ENCODE measurements around the gene SPEG.

The SPEG gene

GRCh38 chr2:219515874-219516629, 81.4 kb downstream of the SPEG start:
- no peak for DNase-seq

DNA sequence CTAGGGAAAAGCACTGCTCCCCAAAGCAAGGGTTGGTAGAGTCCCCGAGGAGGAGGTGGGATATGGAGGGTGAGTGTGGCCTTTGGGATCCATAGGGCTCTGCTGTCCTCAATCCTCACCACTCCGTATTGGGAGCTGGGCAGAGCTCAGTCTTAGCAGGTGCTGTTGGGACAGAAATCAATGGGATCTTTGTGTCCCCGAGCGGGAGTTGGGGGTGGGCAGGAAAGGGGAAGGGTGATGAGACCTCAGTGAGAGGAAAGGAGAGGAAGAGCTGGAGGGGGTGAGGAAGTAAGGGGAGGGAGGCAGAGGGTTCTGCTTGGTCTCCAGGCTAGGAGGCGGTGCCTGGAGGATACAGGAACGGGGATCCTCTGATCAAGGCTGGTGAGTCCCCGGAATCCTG, 82.2 kb downstream of the SPEG start:
- DNase-seq = no peak

DNA sequence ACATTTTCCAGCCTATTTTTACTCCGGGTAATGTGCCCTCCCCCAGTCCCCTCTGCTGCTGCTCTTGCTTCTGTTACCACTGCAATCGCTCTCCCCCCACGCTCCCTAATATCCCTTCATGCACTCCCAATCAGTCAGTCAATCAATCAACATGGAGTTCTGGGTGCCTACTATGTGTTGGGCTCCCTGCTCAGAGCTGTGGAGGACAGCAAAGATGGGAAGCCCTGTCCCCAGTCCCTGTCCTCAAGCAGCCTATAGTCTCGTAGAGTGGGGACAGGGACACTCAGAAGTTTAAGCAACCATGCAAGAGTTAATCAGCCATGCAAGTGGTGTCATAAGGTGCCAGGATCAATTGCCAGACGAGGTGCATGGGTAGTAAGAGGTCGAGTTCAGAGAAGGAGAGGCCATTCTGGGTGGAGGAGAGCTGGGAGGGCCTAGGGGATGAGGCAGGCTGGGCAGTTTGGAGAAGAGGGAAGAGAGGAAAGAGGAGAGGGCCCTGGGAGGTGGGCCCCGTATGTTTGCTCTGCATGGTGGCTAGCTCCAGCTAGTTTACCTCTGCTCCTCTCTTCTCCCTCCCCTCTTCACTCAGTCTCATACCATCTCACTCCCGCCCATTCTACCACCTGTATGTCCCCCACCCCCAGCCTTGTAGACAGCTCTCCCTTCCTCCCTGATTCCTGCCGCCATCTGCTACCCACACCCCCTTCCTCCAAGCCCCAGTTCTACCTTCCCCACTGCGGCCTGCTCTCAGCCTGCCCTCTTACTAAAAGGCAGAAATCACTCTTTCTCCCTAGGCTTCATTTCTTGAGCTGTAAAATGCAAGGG, 83.5 kb downstream of the SPEG start:
- no peak for DNase-seq

DNA sequence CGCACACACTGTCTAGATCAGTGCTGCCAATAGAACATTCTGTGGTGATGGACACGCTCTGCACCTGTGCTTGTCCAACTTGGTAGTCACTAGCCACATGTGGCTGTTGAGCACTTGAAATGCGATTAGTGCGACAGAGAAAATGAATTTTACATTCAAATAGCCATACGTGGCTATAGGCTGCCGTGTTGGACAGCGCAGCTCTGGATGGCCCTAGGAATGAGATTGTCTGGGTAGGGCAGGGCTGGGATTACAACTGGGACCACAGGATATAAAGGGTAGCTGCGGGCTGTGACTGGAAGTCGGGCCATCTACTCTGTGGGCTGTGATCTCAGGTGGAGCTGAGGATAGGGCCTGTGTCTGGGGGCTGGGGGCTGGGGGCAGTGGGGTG, 84.9 kb downstream of the SPEG start:
- no peak for DNase-seq

DNA sequence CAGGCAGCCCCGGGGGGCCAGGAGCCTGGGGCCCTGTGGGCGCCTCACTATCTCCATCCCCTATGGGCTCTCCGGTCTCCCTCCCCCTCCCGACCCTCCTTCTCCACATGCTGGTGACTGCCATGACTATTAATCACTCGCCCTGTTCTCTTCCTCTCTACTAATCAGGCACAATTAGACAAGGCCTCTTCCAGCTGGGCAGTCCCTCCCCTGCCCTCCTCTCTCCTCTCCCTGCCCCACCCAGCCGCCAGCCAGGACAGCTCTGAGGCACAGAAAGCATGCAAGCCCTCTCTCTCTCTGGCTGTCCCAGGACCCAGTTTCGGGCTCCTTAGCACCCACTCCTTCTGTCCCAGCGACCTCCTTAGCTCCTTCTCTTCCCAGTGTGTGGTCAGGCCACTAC, 85.4 kb downstream of the SPEG start:
- no peak for DNase-seq

DNA sequence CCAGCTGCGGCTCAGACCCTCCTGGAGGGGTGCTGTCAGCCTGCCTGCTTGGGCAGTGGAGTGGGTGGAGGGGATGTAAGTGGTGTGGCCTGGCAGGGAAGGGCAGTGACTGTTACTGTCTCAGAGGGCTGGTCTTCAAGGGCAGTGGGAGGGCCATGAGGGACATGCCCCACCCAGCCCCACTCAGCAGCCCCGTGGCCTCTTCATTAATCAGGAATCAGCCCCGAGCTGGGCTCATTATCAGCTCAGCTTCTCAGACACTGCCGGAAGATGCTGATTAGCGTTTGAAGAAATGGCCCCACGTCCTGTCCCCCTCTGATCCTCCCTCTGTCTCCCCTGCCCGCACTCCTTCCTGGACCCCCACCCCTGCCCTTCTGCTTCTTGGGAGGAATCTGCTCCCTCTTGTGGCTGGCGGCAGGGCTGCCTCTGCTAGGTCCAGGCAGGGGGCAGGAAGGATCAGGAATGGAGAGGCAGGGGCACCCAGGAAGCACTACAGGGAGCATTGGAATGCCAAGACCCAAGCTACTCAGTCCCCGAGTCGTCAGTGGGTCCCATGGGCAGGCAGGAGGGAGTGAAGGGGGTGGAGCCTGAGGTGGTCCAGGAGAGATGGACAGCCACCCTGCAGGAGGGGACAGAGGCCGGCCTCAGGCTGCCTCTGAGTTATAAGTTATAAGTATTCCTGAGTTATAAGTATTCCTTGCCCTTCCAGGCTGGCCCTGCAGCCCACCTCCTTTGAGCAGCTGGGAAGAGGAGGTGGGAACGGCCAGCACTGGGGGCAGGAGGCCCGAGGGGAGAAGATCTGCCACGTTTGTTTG, 86.6 kb downstream of the SPEG start:
- DNase-seq = peak; percentile 54

DNA sequence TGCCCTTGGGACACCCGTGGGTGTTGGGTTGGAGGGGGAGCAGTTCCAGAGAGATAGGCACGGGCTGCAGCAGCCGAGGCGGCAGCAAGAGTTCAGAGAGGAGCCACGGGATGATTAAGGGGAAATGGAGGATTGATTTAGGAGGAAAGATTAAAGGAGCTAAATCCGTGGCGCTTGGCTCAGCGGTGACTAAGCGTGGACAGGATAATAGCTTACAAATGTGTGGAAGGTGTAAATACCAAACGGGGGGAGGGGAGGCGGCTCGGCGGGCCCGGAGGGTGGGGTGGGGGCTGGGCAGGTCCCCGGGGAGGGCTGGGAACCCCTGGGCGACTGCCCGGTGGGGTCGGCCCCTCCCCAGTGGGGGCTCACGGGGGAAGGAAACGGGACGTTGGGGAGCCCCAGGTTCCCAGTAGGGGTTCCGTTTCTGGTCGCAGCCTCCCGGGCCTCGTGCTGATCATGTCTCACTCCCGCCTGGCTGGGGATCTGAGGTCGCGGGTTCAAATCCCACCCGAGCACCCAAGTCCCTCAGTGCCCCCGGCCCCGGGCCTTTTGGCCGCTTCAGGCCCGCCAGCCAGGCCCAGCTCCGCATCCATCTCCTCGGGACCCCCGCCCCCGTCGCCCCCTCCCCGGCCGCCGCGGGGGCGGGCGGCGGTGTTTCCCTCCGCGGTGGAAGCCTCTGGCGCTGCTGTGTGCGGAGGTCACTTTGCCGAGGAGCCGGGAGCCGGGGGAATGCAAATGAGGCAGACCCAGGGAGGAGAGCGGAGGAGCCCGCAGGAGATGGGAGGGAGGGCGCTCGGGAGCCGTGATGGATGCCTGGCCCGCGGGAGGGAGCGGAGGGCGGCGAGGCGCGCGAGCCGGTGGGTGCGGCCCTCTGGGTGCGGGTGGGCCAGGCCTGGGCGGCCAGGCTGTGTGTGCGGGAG, 87.7 kb downstream of the SPEG start:
- no peak for DNase-seq

DNA sequence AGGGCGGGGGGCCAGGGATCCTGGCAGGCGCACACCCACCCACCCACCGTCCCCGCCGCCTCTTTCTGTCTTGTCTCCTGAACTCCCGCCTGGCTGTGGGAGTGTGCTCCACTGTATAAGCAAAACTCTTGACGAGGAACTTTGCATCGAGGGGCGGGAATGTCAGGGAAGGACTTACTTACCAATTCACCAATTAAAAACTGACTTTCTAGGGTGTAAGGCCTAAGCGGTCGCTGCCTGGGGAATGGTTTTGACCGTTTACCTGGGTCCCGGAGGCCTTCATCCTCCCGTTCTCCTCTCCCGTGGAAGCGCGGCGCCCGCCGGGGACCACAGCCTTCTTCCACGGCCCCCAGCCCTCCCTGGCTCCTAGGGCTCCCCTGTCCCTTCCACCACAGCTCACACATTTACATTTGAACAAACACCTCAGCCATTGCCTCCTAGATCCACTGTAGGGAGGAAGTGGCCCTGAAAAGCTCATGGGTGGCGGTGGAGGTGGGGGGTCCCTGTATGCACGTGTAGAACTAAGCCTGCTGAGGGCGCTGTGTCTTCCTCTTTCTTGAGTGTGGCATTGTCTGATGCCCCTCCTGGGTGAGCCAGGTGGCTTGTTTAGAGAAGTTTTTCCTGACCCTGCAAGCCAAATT, 88.5 kb downstream of the SPEG start:
- no peak for DNase-seq

GRCh38 chr2:219524817-219525216, 90.2 kb downstream of the SPEG start:
- no peak for DNase-seq

- no peak for DNase-seq
These were observed 91.0 kb downstream of the SPEG start for GRCh38 chr2:219525533-219526232.

GRCh38 chr2:219526320-219527075, 91.9 kb downstream of the SPEG start:
- DNase-seq = no peak

DNA sequence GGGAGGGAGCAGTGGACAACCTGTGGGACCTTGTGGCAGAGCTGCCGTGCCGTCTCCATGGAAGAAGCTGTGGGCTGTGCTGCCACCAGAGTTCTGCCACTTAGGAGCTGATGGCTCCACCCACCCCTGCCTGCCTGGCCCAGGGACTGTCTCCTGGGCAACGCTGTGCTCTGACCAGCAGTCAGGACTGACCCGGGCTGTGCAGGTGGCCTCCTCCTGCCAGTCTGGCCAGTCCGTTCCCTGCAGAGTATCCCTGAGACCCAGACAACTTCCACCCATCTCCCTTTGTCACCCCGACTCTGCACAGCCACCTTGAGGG, 92.4 kb downstream of the SPEG start:
- DNase-seq = no peak

GRCh38 chr2:219527472-219527871, 92.8 kb downstream of the SPEG start:
- no peak for DNase-seq

DNA sequence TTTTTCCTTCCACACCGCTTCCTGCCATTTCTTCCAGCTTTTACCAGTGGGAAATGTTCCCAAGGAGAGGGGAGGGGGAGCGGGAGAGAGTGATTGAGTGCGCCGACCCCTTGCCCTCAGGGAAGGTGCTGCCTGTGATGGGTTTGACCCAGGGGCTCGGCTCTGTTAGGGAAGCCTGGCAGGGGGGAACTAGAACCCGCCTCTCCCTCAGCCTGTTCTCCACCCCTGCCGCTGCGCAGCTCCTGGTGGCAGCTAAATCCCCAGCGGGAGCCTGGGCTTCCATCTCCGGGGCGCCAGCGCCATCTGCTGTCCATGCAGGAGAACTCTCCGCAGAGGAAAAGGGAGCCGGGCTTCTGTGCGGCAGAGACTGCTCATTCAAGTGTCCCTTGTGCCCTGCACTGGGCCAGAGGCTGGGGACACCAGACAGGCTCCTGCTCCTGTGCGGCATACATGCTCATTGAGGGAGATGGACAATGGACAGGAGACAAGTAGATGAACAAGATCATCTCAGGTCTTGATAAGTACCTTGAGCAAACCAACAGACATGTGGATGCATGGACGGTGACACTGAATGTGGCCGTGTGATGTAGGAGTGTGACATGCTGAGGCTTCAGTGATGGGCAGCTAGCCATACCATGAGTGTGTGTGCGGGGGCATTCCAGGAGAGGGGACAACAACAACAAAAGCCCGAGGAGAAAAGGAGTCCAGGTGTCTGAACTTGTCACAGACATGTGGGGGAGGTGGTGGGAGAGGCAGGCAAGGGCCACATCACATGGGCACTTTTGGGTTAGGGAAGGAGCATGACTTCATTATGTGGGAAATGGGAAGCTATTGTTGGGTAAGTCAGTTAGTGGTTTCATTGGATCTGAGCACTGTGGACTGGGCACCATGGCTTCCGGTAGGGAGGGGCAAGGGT, 95.7 kb downstream of the SPEG start:
- DNase-seq = peak; percentile 82

DNA sequence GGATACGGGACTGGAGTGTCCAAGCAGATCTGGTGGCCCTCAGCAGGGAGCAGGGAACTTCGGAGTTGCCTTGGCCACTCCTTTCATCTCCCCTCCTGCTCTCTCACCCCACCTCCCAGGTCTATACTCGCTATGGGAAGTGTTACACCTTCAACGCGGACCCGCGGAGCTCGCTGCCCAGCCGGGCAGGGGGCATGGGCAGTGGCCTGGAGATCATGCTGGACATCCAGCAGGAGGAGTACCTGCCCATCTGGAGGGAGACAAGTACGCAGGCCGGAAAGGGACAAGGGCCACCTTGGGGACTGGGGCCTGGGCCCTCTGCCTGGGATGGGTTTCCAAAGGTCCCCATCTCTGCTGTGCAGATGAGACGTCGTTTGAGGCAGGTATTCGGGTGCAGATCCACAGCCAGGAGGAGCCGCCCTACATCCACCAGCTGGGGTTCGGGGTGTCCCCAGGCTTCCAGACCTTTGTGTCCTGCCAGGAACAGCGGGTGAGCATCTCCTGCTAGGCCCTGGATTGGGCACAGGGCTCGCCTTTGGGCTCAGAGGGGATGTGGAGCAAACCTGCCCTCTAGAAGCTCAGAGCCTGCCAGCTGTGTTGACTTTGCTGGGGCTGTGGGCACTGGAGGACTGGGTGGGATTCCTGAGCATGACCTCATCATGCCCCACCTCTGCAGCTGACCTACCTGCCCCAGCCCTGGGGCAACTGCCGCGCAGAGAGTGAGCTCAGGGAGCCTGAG, 97.2 kb downstream of the SPEG start:
- DNase-seq = no peak

- no peak for DNase-seq
These were observed 97.7 kb downstream of the SPEG start for GRCh38 chr2:219532378-219532649.

GRCh38 chr2:219533930-219534661, 99.5 kb downstream of the SPEG start:
- DNase-seq = no peak

DNA sequence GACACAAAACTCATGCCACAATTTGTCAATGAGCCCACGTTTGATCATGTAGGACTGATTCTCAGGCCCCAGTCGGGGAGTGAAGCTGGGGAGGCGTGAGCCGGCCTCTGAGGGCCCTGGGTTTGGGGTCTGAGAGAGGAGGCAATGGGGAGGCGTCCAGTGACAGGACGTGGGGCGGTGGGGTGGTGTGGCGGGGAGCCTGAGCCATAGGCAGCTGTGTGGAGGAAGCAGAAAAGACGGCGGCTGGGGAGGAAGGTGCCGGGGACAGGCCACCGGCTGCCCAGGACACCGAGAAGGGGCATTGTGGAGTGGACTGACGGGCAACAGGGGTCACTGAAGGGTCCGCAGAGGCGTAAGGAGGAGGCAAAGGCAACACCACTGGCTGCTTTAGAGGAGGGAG, 101.8 kb downstream of the SPEG start:
- DNase-seq = no peak
